GM12891 (cell line): ENCODE data around the gene SF3B3.

Experiments used
- PAX5 ChIP-seq: IDR thresholded peaks from 2 replicates; pipeline ENCODE4 v1.6.1; 2011; ENCODE audit warnings: low read length, moderate library complexity, mild to moderate bottlenecking; ENCODE audit not compliant: insufficient read depth, severe bottlenecking
- POLR2AphosphoS5 ChIP-seq: IDR thresholded peaks from 2 replicates; pipeline ENCODE4 v1.6.1; 2011; ENCODE audit warnings: low read depth, low read length, control low read depth
- TAF1 ChIP-seq: IDR thresholded peaks from 2 replicates; pipeline ENCODE4 v1.6.1; 2011; ENCODE audit warnings: low read depth, low read length, control low read depth

GRCh38 chr16:70569752-70570151 is 46.1 kb downstream of the SF3B3 start:
- TF ChIP-seq POLR2AphosphoS5, result no peak
- TF ChIP-seq PAX5, result no peak
- TF ChIP-seq TAF1, result no peak
